Cardiac septum (tissue), 1 donor: ENCODE results near the gene ANKRD34A. TPM values are rescaled to one million over a fixed set of nuclear protein-coding genes. Genes with fewer than 3 reads are reported as not detected.
"Not testable (repeated sequence)": the region's sequence is repeated elsewhere in the genome, so short reads cannot be mapped to it uniquely, and the experiment has no call there.

ENCODE experiments used
- DNase-seq: peaks from one replicate; pipeline ENCODE4 v3.0.0-alpha.2; 2020; ENCODE audit warnings: low spot score
- intact Hi-C: fragments of 100-400 bp; cut with DNase I; formaldehyde crosslinking; loops from one replicate; pipeline ENCODE4 v1.14.0; 2022
- total RNA-seq: library from RNA; stranded (reverse); fragmentation: NEBNext Ultra II Directional; extraction: Animal tissue kit (Norgen Biotek cat#: 25700); gene quantifications from one replicate; pipeline ENCODE4 v1.2.1, GENCODE V29; 2021
- donor health status: DM: no; HTN: no; CAD: no.

The ANKRD34A gene
- total RNA-seq, 1 donor from 2014 or later = 2.9 TPM

- intact Hi-C loops = loop anchor here (1.0 kb wide), 1 partner anchor 20 kb away; no protein-coding TSS in a partner anchor
- no peak for DNase-seq
These were observed 7.5 kb downstream of the ANKRD34A start for GRCh38 chr1:145956781-145957442.

GRCh38 chr1:145956361-145956760, 8.0 kb downstream of the ANKRD34A start:
- intact Hi-C loops = no loop called here
- DNase-seq = no peak

- DNase-seq = no peak
- intact Hi-C loops = no loop called here
These were observed 8.9 kb downstream of the ANKRD34A start for GRCh38 chr1:145955436-145955835.

GRCh38 chr1:145953861-145954260, 10.5 kb downstream of the ANKRD34A start:
- intact Hi-C loops = no loop called here
- no peak for DNase-seq

GRCh38 chr1:145952903-145953302, 11.5 kb downstream of the ANKRD34A start:
- no peak for DNase-seq
- intact Hi-C loops = no loop called here

GRCh38 chr1:145951526-145951925, 12.8 kb downstream of the ANKRD34A start:
- no peak for DNase-seq
- intact Hi-C loops = no loop called here

- intact Hi-C loops = no loop called here
- no peak for DNase-seq
These were observed 15.2 kb downstream of the ANKRD34A start for GRCh38 chr1:145949219-145949618.

GRCh38 chr1:145947551-145947950, 16.8 kb downstream of the ANKRD34A start:
- intact Hi-C loops = no loop called here
- DNase-seq = no peak

GRCh38 chr1:145946477-145946986, 17.8 kb downstream of the ANKRD34A start:
- intact Hi-C loops = no loop called here
- no peak for DNase-seq

- DNase-seq = no peak
- intact Hi-C loops = no loop called here
These were observed 19.8 kb downstream of the ANKRD34A start for GRCh38 chr1:145944532-145944931.

GRCh38 chr1:145942871-145943270, 21.5 kb downstream of the ANKRD34A start:
- intact Hi-C loops = no loop called here
- DNase-seq = no peak

GRCh38 chr1:145942405-145942804, 22.0 kb downstream of the ANKRD34A start:
- intact Hi-C loops = no loop called here
- DNase-seq = no peak

- no peak for DNase-seq
- intact Hi-C loops = no loop called here
These were observed 26.9 kb downstream of the ANKRD34A start for GRCh38 chr1:145937436-145937835.

GRCh38 chr1:145936247-145936646, 28.1 kb downstream of the ANKRD34A start:
- intact Hi-C loops = no loop called here

GRCh38 chr1:145935708-145936107, 28.7 kb downstream of the ANKRD34A start:
- no peak for DNase-seq
- intact Hi-C loops = no loop called here

More at GRCh38 chr1:145936247-145936646, 28.1 kb downstream of the ANKRD34A start:
- no peak for DNase-seq

- DNase-seq, intact Hi-C loops: not testable (repeated sequence)
These were observed 31.8 kb downstream of the ANKRD34A start for GRCh38 chr1:145932522-145933009.

GRCh38 chr1:145927916-145928643, 36.3 kb downstream of the ANKRD34A start:
- intact Hi-C loops = loop anchor here (2.0 kb wide), 2 partner anchors 37 to 77 kb away; partner anchors contain the start of genes ANKRD34A and POLR3GL
- DNase-seq = no peak

- intact Hi-C loops = loop anchor here (2.0 kb wide), 2 partner anchors 38 to 78 kb away; partner anchors contain the start of genes ANKRD34A and POLR3GL
- DNase-seq = peak; percentile 96
These were observed 37.1 kb downstream of the ANKRD34A start, which contains the start of gene RBM8A for GRCh38 chr1:145927063-145927886. RBM8A (minus strand) TSS chr1:145927484; CDS start chr1:145927426, 58 bp downstream.

GRCh38 chr1:145926686-145927062, 37.7 kb downstream of the ANKRD34A start:
- intact Hi-C loops = loop anchor here (2.0 kb wide), 2 partner anchors 38 to 78 kb away; partner anchors contain the start of genes ANKRD34A and POLR3GL
- no peak for DNase-seq
